B cell (primary cell): ENCODE data around the gene PDCD7. TPM values are rescaled to one million over a fixed set of nuclear protein-coding genes. Genes with fewer than 3 reads are reported as not detected.

Source experiments
- ATAC-seq: fragments of 200-7000 bp; cut with Tn5 transposase; one replicate; pipeline ENCODE4 v1.10.0; 2021; ENCODE audit warnings: low read depth, mild to moderate bottlenecking, moderate number of reproducible peaks, moderate library complexity
- CTCF ChIA-PET: fragments of 350-600 bp; sonication (Branson Sonifier 250); formaldehyde crosslinking; loops from one replicate; lab custom pipeline; 2021; ENCODE audit warnings: antibody characterized with exemption, inconsistent platforms; lab: Charles Lee
- POLR2A ChIA-PET: fragments of 350-600 bp; sonication (Branson Sonifier 250); formaldehyde crosslinking; loops from one replicate; lab custom pipeline; 2021; ENCODE audit warnings: antibody characterized with exemption; lab: Charles Lee
- DNase-seq: peaks from one replicate; pipeline ENCODE4 v3.0.0; 2013
- H2AFZ ChIP-seq: 2 replicates; pipeline ENCODE4 v1.6.1; 2012; ENCODE audit warnings: mild to moderate bottlenecking, low read depth, low read length; ENCODE audit not compliant: insufficient read depth, poor library complexity, severe bottlenecking
- H3K27ac ChIP-seq, 2 donors: 1 replicate in 1 of 2; 2 replicates in 1 of 2; pipeline ENCODE4 v1.5.1; 2012 to 2013; ENCODE audit warnings: low read length in 2 of 2, mild to moderate bottlenecking in 2 of 2, moderate library complexity in 1 of 2
- H3K27me3 ChIP-seq, 4 experiments: fragments of 200-600 bp in 1 of 4; sonication (generic) in 1 of 4; replicated peaks in 1 of 4; 1 replicate in 2 of 4; 2 replicates in 2 of 4; pipeline versions ENCODE4 v1.6.1 to v1.7.0; 2013 to 2016; ENCODE audit warnings: low read length in 3 of 4, mild to moderate bottlenecking in 2 of 4, mixed read lengths in 1 of 4, moderate library complexity in 1 of 4; ENCODE audit not compliant: insufficient read depth in 4 of 4, control insufficient read depth in 3 of 4; ENCODE audit errors: control extremely low read depth in 1 of 4
- H3K36me3 ChIP-seq, 2 experiments: replicated peaks in 1 of 2; 1 replicate in 1 of 2; 2 replicates in 1 of 2; pipeline versions ENCODE4 v1.6.1 to v1.7.1; 2013; ENCODE audit warnings: low read length in 1 of 2; ENCODE audit not compliant: insufficient read depth in 2 of 2, control insufficient read depth in 1 of 2; ENCODE audit errors: control extremely low read depth in 1 of 2, extremely low read depth in 1 of 2
- H3K4me1 ChIP-seq, 2 donors: fragments of 200-600 bp in 1 of 2; sonication (generic) in 1 of 2; 1 replicate in 1 of 2; 2 replicates in 1 of 2; pipeline versions ENCODE4 v1.5.1 to v1.6.1; 2013 to 2017; ENCODE audit warnings: low read length in 2 of 2; ENCODE audit not compliant: control insufficient read depth in 2 of 2, insufficient read depth in 2 of 2
- H3K4me2 ChIP-seq: replicated peaks from 2 replicates; pipeline ENCODE3; 2012; ENCODE audit warnings: mild to moderate bottlenecking, low read depth, low read length; ENCODE audit not compliant: poor library complexity, severe bottlenecking
- H3K4me3 ChIP-seq, 5 experiments: fragments of 200-600 bp in 1 of 5; sonication (generic) in 1 of 5; 1 replicate in 3 of 5; 2 replicates in 2 of 5; pipeline versions ENCODE4 v1.5.1 to v1.7.0; 2011 to 2016; ENCODE audit warnings: low read length in 4 of 5, mild to moderate bottlenecking in 4 of 5, low read depth in 2 of 5, control low read depth in 1 of 5, moderate library complexity in 1 of 5; ENCODE audit not compliant: insufficient read depth in 1 of 5; ENCODE audit errors: control extremely low read depth in 1 of 5, extremely low read depth in 1 of 5
- H3K79me2 ChIP-seq: fragments of 200-600 bp; sonication (generic); one replicate; pipeline ENCODE4 v1.6.0; 2016; ENCODE audit warnings: low read length; ENCODE audit not compliant: control insufficient read depth, insufficient read depth
- H3K9ac ChIP-seq: fragments of 200-600 bp; sonication (generic); 2 replicates; pipeline ENCODE4 v1.6.1; 2017; ENCODE audit warnings: mild to moderate bottlenecking, low read length, moderate library complexity
- H3K9me3 ChIP-seq, 3 donors: one replicate each; pipeline versions ENCODE4 v1.6.1 to v1.7.1; 2013; ENCODE audit warnings: low read length in 2 of 3; ENCODE audit not compliant: control insufficient read depth in 2 of 3, insufficient read depth in 1 of 3; ENCODE audit errors: control extremely low read depth in 1 of 3
- H4K20me1 ChIP-seq: 2 replicates; pipeline ENCODE4 v1.6.0; 2012; ENCODE audit warnings: mild to moderate bottlenecking, low read length; ENCODE audit not compliant: insufficient read depth, control insufficient read depth, poor library complexity, severe bottlenecking
- H3K27ac Mint-ChIP-seq: one replicate; pipeline ENCODE4 v1.8.0; 2021; ENCODE audit warnings: mixed read lengths
- H3K27me3 Mint-ChIP-seq: one replicate; pipeline ENCODE4 v1.8.0; 2021; ENCODE audit warnings: mixed read lengths
- H3K4me1 Mint-ChIP-seq: one replicate; pipeline ENCODE4 v1.8.0; 2021; ENCODE audit warnings: mixed read lengths
- H3K4me3 Mint-ChIP-seq: one replicate; pipeline ENCODE4 v1.8.0; 2021; ENCODE audit warnings: mixed read lengths
- H3K9me3 Mint-ChIP-seq: one replicate; pipeline ENCODE4 v1.8.0; 2022; ENCODE audit warnings: mixed read lengths; ENCODE audit not compliant: insufficient read depth
- EZH2 ChIP-seq: IDR thresholded peaks from 2 replicates; pipeline ENCODE4 v1.6.1; 2012; ENCODE audit warnings: borderline replicate concordance, low read depth, mild to moderate bottlenecking, moderate library complexity, low read length; ENCODE audit not compliant: insufficient read depth, poor library complexity, severe bottlenecking
- WGBS: methylation state at CpG from one replicate; pipeline ENCODE4 v1.1.5; 2013; ENCODE audit warnings: missing lambda C conversion rate; ENCODE audit not compliant: insufficient coverage; 5-methylcytosine and 5-hydroxymethylcytosine counted together
- intact Hi-C: fragments of 100-400 bp; cut with micrococcal nuclease; formaldehyde crosslinking; loops from one replicate; pipeline ENCODE4 v1.10.0; 2022
- polyA plus RNA-seq: library from polyadenylated mRNA; depleted of rRNA; stranded (reverse); fragments of >200 nt; gene quantifications from 2 replicates; pipeline ENCODE4 v1.2.3, GENCODE V29; 2012
- total RNA-seq, 2 donors: library from RNA; stranded (reverse); fragments of 120-200 nt in 1 of 2; gene quantifications; 1 replicate in 1 of 2; 2 replicates in 1 of 2; pipeline versions ENCODE4 v1.2.3 to v1.2.4, GENCODE V29; 2013 to 2022
- TF ChIP-seq, protein P1 (sequence below): fragments of 200-600 bp; IDR thresholded peaks from one replicate; pipeline ENCODE4 v1.8.0; 2022; ENCODE audit warnings: antibody characterized with exemption, mild to moderate bottlenecking

Gene PDCD7
- total and polyA plus RNA-seq, 2 donors (not counting 1 experiment from before 2014, with no cell fraction given): 34.6 to 47.0 TPM

DNA sequence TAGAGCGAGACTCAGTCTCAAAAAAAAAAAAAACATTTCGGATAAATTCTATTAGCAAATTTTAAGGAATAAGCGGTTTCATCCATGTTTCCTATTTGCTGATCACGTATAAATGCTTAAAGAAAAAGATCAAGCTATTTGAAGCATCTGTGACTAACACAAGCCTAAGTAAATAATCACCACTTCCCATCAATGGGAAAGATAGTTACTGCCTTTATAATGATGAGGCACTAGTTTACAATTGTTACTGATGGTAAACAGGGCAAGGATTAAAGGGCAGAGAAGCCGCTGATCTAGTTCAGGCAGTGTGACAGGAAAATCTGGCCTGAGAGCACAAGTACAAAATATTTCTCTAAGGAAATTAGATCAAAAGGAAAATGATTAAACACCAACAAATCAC lies 37.8 kb upstream of the PDCD7 start:
- intact Hi-C loops: no loop called here
- Mint-ChIP-seq H3K4me3 (no peak overlapping the region), H3K27ac (no peak overlapping the region), H3K4me1 (peaks cover 5% of the 10 kb centered on the region), H3K9me3 (no peaks in the 10 kb centered on the region), H3K27me3 (no peaks in the 10 kb centered on the region)
- no peaks in the 10 kb centered on the region for H3K27me3 ChIP-seq
- H3K79me2 ChIP-seq: peaks cover 26% of the 10 kb centered on the region
- H2AFZ ChIP-seq: no peak overlapping the region
- peaks cover 10 to 61% of the 10 kb centered on the region in 2 experiments for H3K36me3 ChIP-seq
- 100% methylated on average over 1 of the region's 5 CpGs for WGBS
- no peak overlapping the region for H3K9ac ChIP-seq
- peaks cover 0 to 4% of the 10 kb centered on the region in 2 donors for H3K4me1 ChIP-seq
- ATAC-seq (no peak), DNase-seq (no peak)
- H3K9me3 ChIP-seq: no peaks in the 10 kb centered on the region
- ChIA-PET POLR2A (no interaction called here), CTCF (no interaction called here)
- H3K4me2 ChIP-seq: no peak overlapping the region
- H3K4me3 ChIP-seq: no peak overlapping the region
- H3K27ac ChIP-seq: no peak overlapping the region
- peaks cover 37% of the 10 kb centered on the region for H4K20me1 ChIP-seq
- TF ChIP-seq, protein P1, sequence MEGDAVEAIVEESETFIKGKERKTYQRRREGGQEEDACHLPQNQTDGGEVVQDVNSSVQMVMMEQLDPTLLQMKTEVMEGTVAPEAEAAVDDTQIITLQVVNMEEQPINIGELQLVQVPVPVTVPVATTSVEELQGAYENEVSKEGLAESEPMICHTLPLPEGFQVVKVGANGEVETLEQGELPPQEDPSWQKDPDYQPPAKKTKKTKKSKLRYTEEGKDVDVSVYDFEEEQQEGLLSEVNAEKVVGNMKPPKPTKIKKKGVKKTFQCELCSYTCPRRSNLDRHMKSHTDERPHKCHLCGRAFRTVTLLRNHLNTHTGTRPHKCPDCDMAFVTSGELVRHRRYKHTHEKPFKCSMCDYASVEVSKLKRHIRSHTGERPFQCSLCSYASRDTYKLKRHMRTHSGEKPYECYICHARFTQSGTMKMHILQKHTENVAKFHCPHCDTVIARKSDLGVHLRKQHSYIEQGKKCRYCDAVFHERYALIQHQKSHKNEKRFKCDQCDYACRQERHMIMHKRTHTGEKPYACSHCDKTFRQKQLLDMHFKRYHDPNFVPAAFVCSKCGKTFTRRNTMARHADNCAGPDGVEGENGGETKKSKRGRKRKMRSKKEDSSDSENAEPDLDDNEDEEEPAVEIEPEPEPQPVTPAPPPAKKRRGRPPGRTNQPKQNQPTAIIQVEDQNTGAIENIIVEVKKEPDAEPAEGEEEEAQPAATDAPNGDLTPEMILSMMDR: no peak
- no peak for TF ChIP-seq EZH2

DNA sequence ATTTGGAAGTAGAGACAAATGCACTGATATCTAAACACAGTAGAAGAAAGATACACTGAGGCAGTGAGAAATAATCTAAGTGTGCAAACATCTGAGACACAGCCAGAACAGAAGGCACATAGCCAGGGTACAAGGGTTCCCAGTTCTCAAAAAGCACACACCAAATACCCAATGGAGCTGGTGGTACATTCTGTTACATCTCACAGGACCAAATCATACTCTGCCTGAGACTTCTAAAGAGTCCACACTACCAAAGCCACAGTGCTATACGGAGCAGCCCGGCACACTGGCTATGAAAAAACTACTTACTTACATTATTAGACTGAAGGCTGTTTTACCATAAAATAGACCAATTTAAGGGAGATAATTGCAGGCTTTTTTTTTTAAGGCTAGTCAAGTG lies 32.3 kb upstream of the PDCD7 start:
- ChIA-PET CTCF (interaction anchor here (0.5 kb wide), 1 partner anchor 29 kb away, joined by 3 read pairs; no protein-coding TSS in a partner anchor), POLR2A (no interaction called here)
- no peak for TF ChIP-seq EZH2
- TF ChIP-seq, protein P1: no peak
- no peak overlapping the region for H3K4me3 ChIP-seq
- DNase-seq: no peak
- Mint-ChIP-seq H3K4me3 (no peak overlapping the region), H3K27me3 (no peaks in the 10 kb centered on the region), H3K4me1 (no peaks in the 10 kb centered on the region), H3K9me3 (no peaks in the 10 kb centered on the region), H3K27ac (no peak overlapping the region)
- no peak overlapping the region for H3K27ac ChIP-seq
- H3K4me2 ChIP-seq: no peak overlapping the region
- intact Hi-C loops: no loop called here
- H3K27me3 ChIP-seq: no peaks in the 10 kb centered on the region
- H3K79me2 ChIP-seq: peaks cover 12% of the 10 kb centered on the region
- WGBS: no CpG with 5 or more reads among the region's 2 CpGs
- H3K9ac ChIP-seq: no peak overlapping the region
- ATAC-seq: no peak
- no peaks in the 10 kb centered on the region for H3K9me3 ChIP-seq
- no peaks in the 10 kb centered on the region for H3K4me1 ChIP-seq
- no peak overlapping the region for H2AFZ ChIP-seq
- peaks cover 35% of the 10 kb centered on the region for H4K20me1 ChIP-seq
- H3K36me3 ChIP-seq: peaks cover 6 to 54% of the 10 kb centered on the region in 2 experiments
